ENCODE results near the gene XPR1. TPM values are rescaled to one million over a fixed set of nuclear protein-coding genes. Genes with fewer than 3 reads are reported as not detected.

XPR1 gene
- total RNA-seq, 1 donor from 2014 or later: 35.2 TPM

- Histone ChIP-seq H3K79me2 (ENCODE audit: insufficient read depth, low read length) (no peaks in the 10 kb centered on the region), H2AFZ (ENCODE audit: low read depth, low read length) (no peak overlapping the region), H4K20me1 (ENCODE audit: insufficient read depth, low read length) (no peaks in the 10 kb centered on the region), H3K27ac (ENCODE audit: low read depth, low read length) (no peak overlapping the region), H3K4me1 (ENCODE audit: insufficient read depth, low read length) (no peaks in the 10 kb centered on the region), H3K27me3 (ENCODE audit: insufficient read depth, low read length) (no peaks in the 10 kb centered on the region), H3K4me2 (ENCODE audit: low read length) (no peak overlapping the region), H3K9ac (ENCODE audit: low read length) (no peak overlapping the region), H3K4me3 (ENCODE audit: insufficient read depth, low read depth, low read length) (no peak overlapping the region), H3K36me3 (ENCODE audit: insufficient read depth, low read length) (no peaks in the 10 kb centered on the region), H3K9me3 (ENCODE audit: insufficient read depth, low read depth, low read length) (no peaks in the 10 kb centered on the region)
- Mint-ChIP-seq H3K27me3 (ENCODE audit: low read depth, unreplicated experiment) (no peaks in the 10 kb centered on the region), H3K4me1 (ENCODE audit: low read depth, unreplicated experiment) (peaks cover 6% of the 10 kb centered on the region), H3K36me3 (ENCODE audit: low read depth, unreplicated experiment) (no peaks in the 10 kb centered on the region), H3K4me3 (ENCODE audit: unreplicated experiment) (no peak overlapping the region), H3K9me3 (ENCODE audit: unreplicated experiment) (no peaks in the 10 kb centered on the region), H3K27ac (ENCODE audit: unreplicated experiment) (no peak overlapping the region)
- FAIRE-seq (no peak), DNase-seq (ENCODE audit: low read depth) (no peak)
- TF ChIP-seq, protein P1, sequence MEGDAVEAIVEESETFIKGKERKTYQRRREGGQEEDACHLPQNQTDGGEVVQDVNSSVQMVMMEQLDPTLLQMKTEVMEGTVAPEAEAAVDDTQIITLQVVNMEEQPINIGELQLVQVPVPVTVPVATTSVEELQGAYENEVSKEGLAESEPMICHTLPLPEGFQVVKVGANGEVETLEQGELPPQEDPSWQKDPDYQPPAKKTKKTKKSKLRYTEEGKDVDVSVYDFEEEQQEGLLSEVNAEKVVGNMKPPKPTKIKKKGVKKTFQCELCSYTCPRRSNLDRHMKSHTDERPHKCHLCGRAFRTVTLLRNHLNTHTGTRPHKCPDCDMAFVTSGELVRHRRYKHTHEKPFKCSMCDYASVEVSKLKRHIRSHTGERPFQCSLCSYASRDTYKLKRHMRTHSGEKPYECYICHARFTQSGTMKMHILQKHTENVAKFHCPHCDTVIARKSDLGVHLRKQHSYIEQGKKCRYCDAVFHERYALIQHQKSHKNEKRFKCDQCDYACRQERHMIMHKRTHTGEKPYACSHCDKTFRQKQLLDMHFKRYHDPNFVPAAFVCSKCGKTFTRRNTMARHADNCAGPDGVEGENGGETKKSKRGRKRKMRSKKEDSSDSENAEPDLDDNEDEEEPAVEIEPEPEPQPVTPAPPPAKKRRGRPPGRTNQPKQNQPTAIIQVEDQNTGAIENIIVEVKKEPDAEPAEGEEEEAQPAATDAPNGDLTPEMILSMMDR (IDR thresholded peaks at IDR 0.05; ENCODE audit: insufficient read depth, low read depth, low read length): no peak
- TF ChIP-seq EZH2 (IDR thresholded peaks at IDR 0.05; ENCODE audit: insufficient read depth, low read length): no peak
Measured at GRCh38 chr1:180754453-180754852, 122.6 kb downstream of the XPR1 start.

GRCh38 chr1:180757657-180758056 lies 125.8 kb downstream of the XPR1 start:
- no peaks in the 10 kb centered on the region for H3K27me3 ChIP-seq (ENCODE audit: insufficient read depth, low read length)
- H3K27ac ChIP-seq (ENCODE audit: low read depth, low read length): no peak overlapping the region
- no peak for DNase-seq (ENCODE audit: low read depth)
- no peaks in the 10 kb centered on the region for H4K20me1 ChIP-seq (ENCODE audit: insufficient read depth, low read length)
- Mint-ChIP-seq H3K27ac (ENCODE audit: unreplicated experiment) (no peak overlapping the region), H3K36me3 (ENCODE audit: low read depth, unreplicated experiment) (no peaks in the 10 kb centered on the region), H3K9me3 (ENCODE audit: unreplicated experiment) (peaks cover 2% of the 10 kb centered on the region), H3K27me3 (ENCODE audit: low read depth, unreplicated experiment) (no peaks in the 10 kb centered on the region), H3K4me3 (ENCODE audit: unreplicated experiment) (no peak overlapping the region), H3K4me1 (ENCODE audit: low read depth, unreplicated experiment) (no peaks in the 10 kb centered on the region)
- H3K4me3 ChIP-seq (ENCODE audit: insufficient read depth, low read depth, low read length): no peak overlapping the region
- TF ChIP-seq, protein P1 (IDR thresholded peaks at IDR 0.05; ENCODE audit: insufficient read depth, low read depth, low read length): no peak
- TF ChIP-seq EZH2 (IDR thresholded peaks at IDR 0.05; ENCODE audit: insufficient read depth, low read length): no peak
- no peaks in the 10 kb centered on the region for H3K36me3 ChIP-seq (ENCODE audit: insufficient read depth, low read length)
- H3K4me2 ChIP-seq (ENCODE audit: low read length): no peak overlapping the region
- H2AFZ ChIP-seq (ENCODE audit: low read depth, low read length): no peak overlapping the region
- FAIRE-seq: no peak
- H3K4me1 ChIP-seq (ENCODE audit: insufficient read depth, low read length): no peaks in the 10 kb centered on the region
- H3K9ac ChIP-seq (ENCODE audit: low read length): no peak overlapping the region
- H3K79me2 ChIP-seq (ENCODE audit: insufficient read depth, low read length): no peaks in the 10 kb centered on the region
- no peaks in the 10 kb centered on the region for H3K9me3 ChIP-seq (ENCODE audit: insufficient read depth, low read depth, low read length)

DNA sequence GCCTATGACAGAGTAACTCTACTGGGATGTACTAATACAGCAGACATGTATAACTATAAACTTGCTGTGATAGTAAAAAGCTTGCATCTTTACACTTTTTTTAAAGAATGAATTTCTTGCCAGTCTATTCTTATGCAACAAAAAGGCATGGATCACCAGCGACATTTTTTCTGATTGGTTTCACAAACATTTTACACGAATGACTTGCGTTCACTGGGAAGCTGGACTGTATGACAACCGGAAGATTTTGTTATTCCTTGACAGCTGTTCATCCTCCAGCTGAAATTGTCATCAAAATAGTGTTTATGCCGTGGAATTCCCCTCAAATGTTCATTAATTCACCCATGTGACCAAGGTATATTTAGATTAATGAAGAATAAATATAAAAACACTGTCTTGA lies 131.0 kb downstream of the XPR1 start:
- H3K9ac ChIP-seq (ENCODE audit: low read length): no peak overlapping the region
- no peaks in the 10 kb centered on the region for H3K4me1 Mint-ChIP-seq (ENCODE audit: low read depth, unreplicated experiment)
- no peak overlapping the region for H3K27ac ChIP-seq (ENCODE audit: low read depth, low read length)
- no peak overlapping the region for H2AFZ ChIP-seq (ENCODE audit: low read depth, low read length)
- no peaks in the 10 kb centered on the region for H3K27me3 ChIP-seq (ENCODE audit: insufficient read depth, low read length)
- H3K4me3 Mint-ChIP-seq (ENCODE audit: unreplicated experiment): no peak overlapping the region
- FAIRE-seq (no peak), DNase-seq (ENCODE audit: low read depth) (no peak)
- no peaks in the 10 kb centered on the region for H3K27me3 Mint-ChIP-seq (ENCODE audit: low read depth, unreplicated experiment)
- TF ChIP-seq EZH2 (IDR thresholded peaks at IDR 0.05; ENCODE audit: insufficient read depth, low read length): no peak
- TF ChIP-seq, protein P1 (IDR thresholded peaks at IDR 0.05; ENCODE audit: insufficient read depth, low read depth, low read length): no peak
- H3K9me3 ChIP-seq (ENCODE audit: insufficient read depth, low read depth, low read length): no peaks in the 10 kb centered on the region
- H3K36me3 ChIP-seq (ENCODE audit: insufficient read depth, low read length): no peaks in the 10 kb centered on the region
- no peak overlapping the region for H3K4me2 ChIP-seq (ENCODE audit: low read length)
- no peaks in the 10 kb centered on the region for H3K4me1 ChIP-seq (ENCODE audit: insufficient read depth, low read length)
- no peak overlapping the region for H3K27ac Mint-ChIP-seq (ENCODE audit: unreplicated experiment)
- H3K4me3 ChIP-seq (ENCODE audit: insufficient read depth, low read depth, low read length): no peak overlapping the region
- no peaks in the 10 kb centered on the region for H3K36me3 Mint-ChIP-seq (ENCODE audit: low read depth, unreplicated experiment)
- peaks cover 2% of the 10 kb centered on the region for H3K9me3 Mint-ChIP-seq (ENCODE audit: unreplicated experiment)
- H3K79me2 ChIP-seq (ENCODE audit: insufficient read depth, low read length): no peaks in the 10 kb centered on the region
- no peaks in the 10 kb centered on the region for H4K20me1 ChIP-seq (ENCODE audit: insufficient read depth, low read length)
